ENCODE results near the gene CDC5L. TPM values are rescaled to one million over a fixed set of nuclear protein-coding genes. Genes with fewer than 3 reads are reported as not detected.
A peak's percentile ranks its signal among the peaks of the same experiment; 100 is the strongest.

CDC5L gene
- total and polyA plus RNA-seq, 9 donors: 18.6 to 28.0 (median 23.9) TPM

GRCh38 chr6:44494011-44494501 lies 106.5 kb downstream of the CDC5L start:
- Histone ChIP-seq H3K36me3 (ENCODE audit: control insufficient read depth, insufficient read depth, low read length) (no peaks in the 10 kb centered on the region), H3K4me1 (ENCODE audit: control insufficient read depth, insufficient read depth, low read length) (peaks cover 9% of the 10 kb centered on the region), H3K27ac (ENCODE audit: low read length) (no peak overlapping the region), H3K9me3 (replicated peaks; ENCODE audit: control insufficient read depth, low read depth, low read length) (no peaks in the 10 kb centered on the region), H3K27me3 (ENCODE audit: control insufficient read depth, insufficient read depth, low read length) (peaks cover 6% of the 10 kb centered on the region), H3K4me3 (ENCODE audit: low read length) (no peak overlapping the region)
- no peak for DNase-seq
- 71% methylated on average over 2 of the region's 7 CpGs for WGBS (ENCODE audit: insufficient coverage)

GRCh38 chr6:44495036-44495901 lies 107.8 kb downstream of the CDC5L start:
- Histone ChIP-seq H3K36me3 (ENCODE audit: control insufficient read depth, insufficient read depth, low read length) (no peaks in the 10 kb centered on the region), H3K27ac (ENCODE audit: low read length) (no peak overlapping the region), H3K4me3 (ENCODE audit: low read length) (no peak overlapping the region), H3K27me3 (ENCODE audit: control insufficient read depth, insufficient read depth, low read length) (peaks cover 6% of the 10 kb centered on the region), H3K4me1 (ENCODE audit: control insufficient read depth, insufficient read depth, low read length) (peaks cover 3% of the 10 kb centered on the region), H3K9me3 (replicated peaks; ENCODE audit: control insufficient read depth, low read depth, low read length) (no peaks in the 10 kb centered on the region)
- 79% methylated on average over 8 of the region's 16 CpGs for WGBS (ENCODE audit: insufficient coverage)
- no peak for DNase-seq

- no peak for DNase-seq
- no peaks in the 10 kb centered on the region for H3K36me3 ChIP-seq (ENCODE audit: control insufficient read depth, insufficient read depth, low read length)
- peaks cover 4% of the 10 kb centered on the region for H3K9me3 ChIP-seq (replicated peaks; ENCODE audit: control insufficient read depth, low read depth, low read length)
- H3K27me3 ChIP-seq (ENCODE audit: control insufficient read depth, insufficient read depth, low read length): peaks cover 6% of the 10 kb centered on the region
- WGBS (ENCODE audit: insufficient coverage): 33% methylated on average over 1 of the region's 9 CpGs
- no peaks in the 10 kb centered on the region for H3K4me1 ChIP-seq (ENCODE audit: control insufficient read depth, insufficient read depth, low read length)
- H3K27ac ChIP-seq (ENCODE audit: low read length): no peak overlapping the region
- no peak overlapping the region for H3K4me3 ChIP-seq (ENCODE audit: low read length)
These were observed 109.3 kb downstream of the CDC5L start for GRCh38 chr6:44496665-44497369.

GRCh38 chr6:44497807-44498206 lies 110.3 kb downstream of the CDC5L start:
- Histone ChIP-seq H3K4me3 (ENCODE audit: low read length) (no peak overlapping the region), H3K4me1 (ENCODE audit: control insufficient read depth, insufficient read depth, low read length) (no peaks in the 10 kb centered on the region), H3K27me3 (ENCODE audit: control insufficient read depth, insufficient read depth, low read length) (peaks cover 6% of the 10 kb centered on the region), H3K27ac (ENCODE audit: low read length) (no peak overlapping the region), H3K36me3 (ENCODE audit: control insufficient read depth, insufficient read depth, low read length) (no peaks in the 10 kb centered on the region), H3K9me3 (replicated peaks; ENCODE audit: control insufficient read depth, low read depth, low read length) (peaks cover 4% of the 10 kb centered on the region)
- no CpG with 5 or more reads among the region's 5 CpGs for WGBS (ENCODE audit: insufficient coverage)
- DNase-seq: peak; percentile 32

- no peak overlapping the region for H3K27ac ChIP-seq (ENCODE audit: low read length)
- no peak overlapping the region for H3K4me3 ChIP-seq (ENCODE audit: low read length)
- 90% methylated on average over 1 of the region's 5 CpGs for whole genome bisulfite sequencing (ENCODE audit: insufficient coverage)
- H3K27me3 ChIP-seq (ENCODE audit: control insufficient read depth, insufficient read depth, low read length): peaks cover 6% of the 10 kb centered on the region
- H3K36me3 ChIP-seq (ENCODE audit: control insufficient read depth, insufficient read depth, low read length): no peaks in the 10 kb centered on the region
- DNase-seq: no peak
- H3K9me3 ChIP-seq (replicated peaks; ENCODE audit: control insufficient read depth, low read depth, low read length): peaks cover 4% of the 10 kb centered on the region
- no peaks in the 10 kb centered on the region for H3K4me1 ChIP-seq (ENCODE audit: control insufficient read depth, insufficient read depth, low read length)
These were observed 110.9 kb downstream of the CDC5L start for GRCh38 chr6:44498436-44498835.

GRCh38 chr6:44499609-44500008 lies 112.1 kb downstream of the CDC5L start:
- Histone ChIP-seq H3K27ac (ENCODE audit: low read length) (no peak overlapping the region), H3K36me3 (ENCODE audit: control insufficient read depth, insufficient read depth, low read length) (no peaks in the 10 kb centered on the region), H3K4me3 (ENCODE audit: low read length) (no peak overlapping the region), H3K27me3 (ENCODE audit: control insufficient read depth, insufficient read depth, low read length) (peaks cover 6% of the 10 kb centered on the region), H3K9me3 (replicated peaks; ENCODE audit: control insufficient read depth, low read depth, low read length) (peaks cover 4% of the 10 kb centered on the region), H3K4me1 (ENCODE audit: control insufficient read depth, insufficient read depth, low read length) (no peaks in the 10 kb centered on the region)
- 77% methylated on average over 5 of the region's 5 CpGs for WGBS (ENCODE audit: insufficient coverage)
- DNase-seq: no peak

Other genes starting within 250 kb of the CDC5L start
- gene CAPN11, start 228.9 kb upstream of the CDC5L start, total RNA-seq: 0.18 TPM
- gene CAPN11, start 228.9 kb upstream of the CDC5L start, polyA plus RNA-seq (ENCODE audit: insufficient read depth in 1 of 8, insufficient read length in 8 of 8, low replicate concordance in 1 of 8): under 1 TPM; 0.13 to 0.54 (median 0.29) TPM
- 12.4 TPM for gene MYMX, start 170.8 kb upstream of the CDC5L start, total RNA-seq
- gene MYMX, start 170.8 kb upstream of the CDC5L start, polyA plus RNA-seq (ENCODE audit: insufficient read depth in 1 of 8, insufficient read length in 8 of 8, low replicate concordance in 1 of 8): 10 to 100 TPM; 21.1 to 31.2 (median 26.8) TPM
- 27.8 TPM for gene SLC29A1, start 164.1 kb upstream of the CDC5L start, total RNA-seq
- 10 to 100 TPM; 60.7 to 94.2 (median 73.5) TPM for gene SLC29A1, start 164.1 kb upstream of the CDC5L start, polyA plus RNA-seq (ENCODE audit: insufficient read depth in 1 of 8, insufficient read length in 8 of 8, low replicate concordance in 1 of 8)
- gene HSP90AB1, start 140.6 kb upstream of the CDC5L start, total RNA-seq: 1,001 TPM
- gene HSP90AB1, start 140.6 kb upstream of the CDC5L start, polyA plus RNA-seq (ENCODE audit: insufficient read depth in 1 of 8, insufficient read length in 8 of 8, low replicate concordance in 1 of 8): 1,000 to 10,000 TPM in 5 of 8 donors, 100 to 1,000 TPM in 3; 842 to 1,095 (median 1,023) TPM
- 27.6 TPM for gene SLC35B2, start 130.2 kb upstream of the CDC5L start, total RNA-seq
- gene SLC35B2, start 130.2 kb upstream of the CDC5L start, polyA plus RNA-seq (ENCODE audit: insufficient read depth in 1 of 8, insufficient read length in 8 of 8, low replicate concordance in 1 of 8): 10 to 100 TPM; 29.2 to 42.4 (median 34.8) TPM
- 4.5 TPM for gene NFKBIE, start 122.2 kb upstream of the CDC5L start, total RNA-seq
- gene NFKBIE, start 122.2 kb upstream of the CDC5L start, polyA plus RNA-seq (ENCODE audit: insufficient read depth in 1 of 8, insufficient read length in 8 of 8, low replicate concordance in 1 of 8): 1 to 10 TPM; 3.2 to 7.7 (median 5.4) TPM
- 0.09 TPM for gene TMEM151B, start 117.3 kb upstream of the CDC5L start, total RNA-seq
- under 1 TPM; 0.13 to 0.48 (median 0.31) TPM for gene TMEM151B, start 117.3 kb upstream of the CDC5L start, polyA plus RNA-seq (ENCODE audit: insufficient read depth in 1 of 8, insufficient read length in 8 of 8, low replicate concordance in 1 of 8)
- gene AARS2, start 74.4 kb upstream of the CDC5L start, total RNA-seq: 11.3 TPM
- 10 to 100 TPM in 2 of 8 donors, 1 to 10 TPM in 6; 8.1 to 11.9 (median 9.4) TPM for gene AARS2, start 74.4 kb upstream of the CDC5L start, polyA plus RNA-seq (ENCODE audit: insufficient read depth in 1 of 8, insufficient read length in 8 of 8, low replicate concordance in 1 of 8)
- not detected for gene SPATS1, start 45.1 kb upstream of the CDC5L start, total RNA-seq
- not detected for gene SPATS1, start 45.1 kb upstream of the CDC5L start, polyA plus RNA-seq (ENCODE audit: insufficient read depth in 1 of 8, insufficient read length in 8 of 8, low replicate concordance in 1 of 8)

All from muscle of leg (tissue), 11 donors.